Hepatocyte (in vitro differentiated cells): Measurements from ENCODE around the gene AK5. TPM values are rescaled to one million over a fixed set of nuclear protein-coding genes. Genes with fewer than 3 reads are reported as not detected.
A peak's percentile ranks its signal among the peaks of the same experiment; 100 is the strongest.

Experiments used
- DNase-seq: peaks from one replicate; pipeline ENCODE4 v3.0.0-alpha.2; 2016; ENCODE audit warnings: low spot score
- H2AFZ ChIP-seq: fragments of 200-600 bp; sonication (generic); 2 replicates; pipeline ENCODE4 v1.6.0; 2016; ENCODE audit warnings: antibody characterized with exemption, mild to moderate bottlenecking
- H3K27ac ChIP-seq: fragments of 200-600 bp; sonication (generic); 2 replicates; pipeline ENCODE4 v1.5.1; 2016; ENCODE audit warnings: mild to moderate bottlenecking
- H3K27me3 ChIP-seq: fragments of 200-600 bp; sonication (generic); 2 replicates; pipeline ENCODE4 v1.6.1; 2016
- H3K36me3 ChIP-seq: fragments of 200-600 bp; sonication (generic); replicated peaks from 2 replicates; pipeline ENCODE4 v1.5.1; 2016; ENCODE audit warnings: low read depth; ENCODE audit not compliant: insufficient read depth
- H3K4me1 ChIP-seq: fragments of 200-600 bp; sonication (generic); 2 replicates; pipeline ENCODE4 v1.5.1; 2016; ENCODE audit warnings: mild to moderate bottlenecking, moderate library complexity; ENCODE audit not compliant: insufficient read depth
- H3K4me2 ChIP-seq: fragments of 200-600 bp; sonication (generic); 2 replicates; pipeline ENCODE4 v1.6.0; 2016
- H3K4me3 ChIP-seq: fragments of 200-600 bp; sonication (generic); 2 replicates; pipeline ENCODE4 v1.5.1; 2016; ENCODE audit warnings: mild to moderate bottlenecking
- H3K79me2 ChIP-seq: fragments of 200-600 bp; sonication (generic); 2 replicates; pipeline ENCODE4 v1.6.0; 2017; ENCODE audit warnings: mild to moderate bottlenecking
- H3K9me2 ChIP-seq: fragments of 200-600 bp; sonication (generic); replicated peaks from 2 replicates; pipeline ENCODE4 v1.6.0; 2017; ENCODE audit warnings: mild to moderate bottlenecking; ENCODE audit not compliant: insufficient read depth
- H3K9me3 ChIP-seq: fragments of 200-600 bp; sonication (generic); 2 replicates; pipeline ENCODE4 v1.5.1; 2016; ENCODE audit warnings: low read depth, mild to moderate bottlenecking
- H4K20me1 ChIP-seq: fragments of 200-600 bp; sonication (generic); 2 replicates; pipeline ENCODE4 v1.6.0; 2016; ENCODE audit warnings: mild to moderate bottlenecking; ENCODE audit not compliant: insufficient read depth, poor library complexity, severe bottlenecking
- CTCF ChIP-seq: fragments of 200-600 bp; sonication (generic); IDR thresholded peaks from 2 replicates; pipeline ENCODE4 v1.5.1; 2016; ENCODE audit warnings: antibody characterized with exemption, mild to moderate bottlenecking; ENCODE audit not compliant: poor library complexity
- EZH2 ChIP-seq: fragments of 200-600 bp; sonication (generic); IDR thresholded peaks from 2 replicates; pipeline ENCODE4 v1.6.1; 2016; ENCODE audit warnings: antibody characterized with exemption, mild to moderate bottlenecking, borderline replicate concordance
- EZH2phosphoT487 ChIP-seq: fragments of 200-600 bp; sonication (generic); IDR thresholded peaks from one replicate; pipeline ENCODE4 v1.6.1; 2018; ENCODE audit warnings: antibody characterized with exemption, mild to moderate bottlenecking, low read depth, moderate library complexity; ENCODE audit not compliant: unreplicated experiment, severe bottlenecking
- WGBS: methylation state at CpG from one replicate; pipeline ENCODE4 v1.1.6; 2016; ENCODE audit warnings: low lambda C conversion rate; ENCODE audit errors: missing lambda C conversion rate; 5-methylcytosine and 5-hydroxymethylcytosine counted together
- polyA plus RNA-seq: library from polyadenylated mRNA; unstranded; fragments of >200 nt; fragmentation: Nextera tagmentation; extraction: Ambion mirVana; gene quantifications from 2 replicates; pipeline ENCODE4 v1.2.1, GENCODE V29; 2016
- total RNA-seq: library from RNA; depleted of rRNA; stranded (reverse); fragments of >200 nt; gene quantifications from 2 replicates; pipeline ENCODE4 v1.2.3, GENCODE V29; 2014

The AK5 gene
- total and polyA plus RNA-seq, 2 experiments from 2014 or later: 0.05 TPM; not detected in 1

- H3K9me3 ChIP-seq: no peaks in the 10 kb centered on the region
- no peaks in the 10 kb centered on the region for H3K9me2 ChIP-seq
- no peaks in the 10 kb centered on the region for H3K79me2 ChIP-seq
- H3K4me3 ChIP-seq: peak overlapping the region; percentile 44
- peak overlapping the region; percentile 96 for H3K4me2 ChIP-seq
- H4K20me1 ChIP-seq: no peaks in the 10 kb centered on the region
- peak overlapping the region; percentile 60 for H2AFZ ChIP-seq
- peaks cover 73% of the 10 kb centered on the region for H3K27me3 ChIP-seq
- H3K4me1 ChIP-seq: peaks cover 9% of the 10 kb centered on the region
- no peak overlapping the region for H3K27ac ChIP-seq
- no peaks in the 10 kb centered on the region for H3K36me3 ChIP-seq
- TF ChIP-seq EZH2phosphoT487 (no peak), EZH2 (no peak), CTCF (no peak)
- under 1% methylated on average over 47 of the region's 47 CpGs for WGBS
- peak; percentile 5 for DNase-seq
Measured at GRCh38 chr1:77282187-77282865, 507 bp downstream of the AK5 start.

GRCh38 chr1:77282866-77283539 is 1.2 kb downstream of the AK5 start:
- Histone ChIP-seq H3K4me1 (peaks cover 9% of the 10 kb centered on the region), H3K36me3 (no peaks in the 10 kb centered on the region), H3K79me2 (no peaks in the 10 kb centered on the region), H3K4me2 (peak overlapping the region; percentile 96), H4K20me1 (no peaks in the 10 kb centered on the region), H3K27me3 (peaks cover 75% of the 10 kb centered on the region), H3K9me2 (no peaks in the 10 kb centered on the region), H3K4me3 (no peak overlapping the region), H2AFZ (peak overlapping the region; percentile 60), H3K27ac (no peak overlapping the region), H3K9me3 (no peaks in the 10 kb centered on the region)
- no peak for TF ChIP-seq EZH2
- TF ChIP-seq CTCF: no peak
- no peak for TF ChIP-seq EZH2phosphoT487
- WGBS: 4% methylated on average over 20 of the region's 22 CpGs
- peak; percentile 12 for DNase-seq

GRCh38 chr1:77283701-77284425 is 2.0 kb downstream of the AK5 start:
- H3K79me2 ChIP-seq: no peaks in the 10 kb centered on the region
- H3K27ac ChIP-seq: no peak overlapping the region
- H3K27me3 ChIP-seq: peaks cover 71% of the 10 kb centered on the region
- H3K4me2 ChIP-seq: no peak overlapping the region
- no peak overlapping the region for H3K4me3 ChIP-seq
- peaks cover 9% of the 10 kb centered on the region for H3K4me1 ChIP-seq
- TF ChIP-seq EZH2phosphoT487: no peak
- no peak for TF ChIP-seq EZH2
- TF ChIP-seq CTCF: no peak
- DNase-seq: no peak
- no peaks in the 10 kb centered on the region for H4K20me1 ChIP-seq
- no peak overlapping the region for H2AFZ ChIP-seq
- WGBS: 70% methylated on average over 6 of the region's 6 CpGs
- no peaks in the 10 kb centered on the region for H3K9me3 ChIP-seq
- no peaks in the 10 kb centered on the region for H3K9me2 ChIP-seq
- no peaks in the 10 kb centered on the region for H3K36me3 ChIP-seq
